DMS53 treated with DMSO at 0.1 percent for 48 hours (cell line): ENCODE results near the gene ALDH3A1.

ENCODE experiments used
- DNase-seq: peaks from one replicate; lab custom pipeline; 2025; ENCODE audit not compliant: unreplicated experiment; lab: John Stamatoyannopoulos, UW

ALDH3A1 gene

GRCh38 chr17:19742495-19742894 lies 5.6 kb downstream of the ALDH3A1 start:
- DNase-seq, result no peak

GRCh38 chr17:19741832-19742457 lies 6.2 kb downstream of the ALDH3A1 start:
- no peak for DNase-seq

GRCh38 chr17:19740933-19741332 lies 7.2 kb downstream of the ALDH3A1 start:
- no peak for DNase-seq

GRCh38 chr17:19739241-19740201 lies 8.6 kb downstream of the ALDH3A1 start:
- no peak for DNase-seq

GRCh38 chr17:19738757-19739156 lies 9.3 kb downstream of the ALDH3A1 start:
- no peak for DNase-seq

DNA sequence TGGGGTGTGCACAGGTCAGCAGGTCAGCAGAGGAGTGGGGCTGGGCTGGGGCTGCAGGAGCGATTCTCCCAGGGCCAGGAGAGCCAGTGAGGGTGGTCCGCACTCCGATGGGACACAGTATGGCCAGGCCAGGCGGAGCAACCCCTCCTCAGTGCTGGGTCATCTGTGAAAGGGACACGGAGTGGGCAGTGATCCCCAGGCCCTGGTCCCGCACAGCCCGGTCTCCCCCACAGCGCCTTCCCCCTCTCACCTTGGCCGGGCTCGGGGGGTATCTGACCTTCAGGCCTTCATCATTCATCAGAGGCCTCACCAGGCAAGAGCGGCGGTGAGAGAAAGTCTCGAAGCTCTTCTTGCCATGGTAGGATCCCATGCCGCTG lies 10.0 kb downstream of the ALDH3A1 start:
- no peak for DNase-seq

DNA sequence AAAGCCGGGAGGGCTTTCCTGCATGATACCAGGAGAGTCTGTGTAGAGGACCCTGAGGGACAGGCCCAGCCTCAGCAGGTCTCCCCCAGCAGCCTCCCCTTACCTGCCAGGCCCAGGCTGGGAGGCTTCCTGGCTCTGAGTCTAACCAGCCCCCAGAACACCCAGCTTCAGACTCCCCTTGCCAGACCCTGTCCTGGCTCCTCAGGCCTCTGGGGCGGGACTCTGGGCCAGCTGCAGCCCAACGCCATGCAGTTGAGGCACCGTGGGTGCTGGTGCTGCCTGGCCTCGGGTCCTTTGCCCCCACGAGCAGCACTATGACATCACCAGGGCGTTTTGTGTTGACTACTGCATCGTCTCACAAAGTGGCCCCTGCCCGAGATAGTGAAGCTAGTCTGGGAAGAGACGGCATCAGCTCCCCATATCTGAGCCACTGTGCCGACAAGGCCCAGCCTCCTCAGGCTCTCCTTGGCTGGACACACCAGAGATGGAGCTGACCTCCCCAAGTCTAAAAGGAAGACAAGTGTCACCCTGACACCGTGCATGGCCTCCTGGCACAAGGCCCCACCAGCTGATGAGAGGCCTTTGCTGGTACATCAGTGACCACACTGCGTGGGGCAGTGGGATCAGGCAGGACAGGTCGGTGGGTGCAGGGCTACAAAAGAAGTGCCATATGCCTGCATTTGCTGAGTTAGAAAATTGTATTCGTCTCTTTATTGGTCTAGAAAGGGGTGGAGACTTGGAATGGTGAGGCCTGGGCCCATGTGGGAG lies 10.6 kb downstream of the ALDH3A1 start:
- DNase-seq, result no peak

DNA sequence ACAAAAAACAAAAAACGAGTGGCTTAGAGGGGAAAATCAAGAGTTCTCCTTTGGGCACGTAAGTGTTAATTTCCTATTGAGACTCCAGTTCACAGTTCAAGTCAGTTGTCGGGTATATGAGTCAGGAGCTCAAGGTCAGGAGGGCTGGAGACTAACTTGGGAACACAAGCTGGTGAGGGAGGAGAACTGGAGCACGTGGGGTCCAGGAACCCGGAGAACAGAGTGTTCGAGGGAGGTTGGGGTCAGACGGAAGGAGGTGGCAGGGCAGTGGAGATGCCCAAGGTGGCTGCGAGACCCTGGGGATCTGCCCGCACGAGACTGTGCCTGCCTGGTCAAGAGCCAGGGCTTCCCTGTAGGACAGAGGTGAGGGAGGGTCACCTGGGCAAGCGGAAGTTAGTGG lies 12.0 kb downstream of the ALDH3A1 start:
- no peak for DNase-seq

DNA sequence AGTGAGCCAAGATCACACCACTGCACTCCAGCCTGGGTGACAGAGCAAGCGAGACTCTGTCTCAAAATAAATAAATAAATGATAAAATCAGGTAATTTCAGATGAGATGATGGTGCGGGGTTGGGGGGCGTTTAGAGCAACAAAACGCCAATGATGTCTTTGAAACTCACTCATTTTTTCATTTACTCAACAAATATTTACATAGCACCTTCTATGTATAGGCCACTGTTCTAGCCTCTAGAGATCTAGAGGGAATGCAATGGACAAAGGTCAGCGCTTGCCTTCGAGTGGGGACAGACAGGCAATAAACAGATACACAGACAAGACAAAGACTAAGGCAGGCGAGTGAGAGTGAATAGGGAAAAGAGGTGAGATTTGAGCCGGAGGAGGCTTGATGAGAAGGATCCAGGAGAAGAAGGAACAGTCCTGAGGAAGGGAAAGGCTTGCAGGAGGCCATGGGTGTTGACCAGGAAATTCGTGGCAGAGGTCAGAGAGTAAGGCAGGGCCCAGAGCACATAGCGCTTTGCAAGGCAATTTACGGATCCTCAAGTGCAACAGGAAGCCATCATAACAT lies 14.1 kb downstream of the ALDH3A1 start:
- DNase-seq, result peak; percentile 44

GRCh38 chr17:19731626-19732025 lies 16.5 kb downstream of the ALDH3A1 start:
- no peak for DNase-seq

- no peak for DNase-seq
These were observed 17.3 kb downstream of the ALDH3A1 start for GRCh38 chr17:19730843-19731242.

DNA sequence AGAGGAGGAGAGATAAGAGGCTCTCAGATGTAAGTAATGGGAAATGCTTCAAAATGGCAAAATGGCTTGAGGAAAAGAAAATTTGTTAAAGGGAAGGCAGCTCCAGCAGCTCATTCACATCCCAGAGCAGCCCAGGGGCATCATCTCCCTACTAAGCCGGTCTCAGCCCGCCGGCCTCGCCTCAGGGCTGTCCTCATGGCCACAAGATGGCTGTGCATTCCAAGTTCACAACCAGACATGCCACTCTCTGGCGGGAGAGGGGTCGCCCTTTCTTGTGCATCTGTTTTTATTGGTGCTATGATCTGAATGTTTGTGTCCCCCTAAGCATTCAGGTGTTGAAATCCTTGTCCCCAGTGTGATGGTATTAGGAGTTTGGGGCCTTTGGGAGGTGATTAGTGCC lies 18.2 kb downstream of the ALDH3A1 start:
- no peak for DNase-seq

DNA sequence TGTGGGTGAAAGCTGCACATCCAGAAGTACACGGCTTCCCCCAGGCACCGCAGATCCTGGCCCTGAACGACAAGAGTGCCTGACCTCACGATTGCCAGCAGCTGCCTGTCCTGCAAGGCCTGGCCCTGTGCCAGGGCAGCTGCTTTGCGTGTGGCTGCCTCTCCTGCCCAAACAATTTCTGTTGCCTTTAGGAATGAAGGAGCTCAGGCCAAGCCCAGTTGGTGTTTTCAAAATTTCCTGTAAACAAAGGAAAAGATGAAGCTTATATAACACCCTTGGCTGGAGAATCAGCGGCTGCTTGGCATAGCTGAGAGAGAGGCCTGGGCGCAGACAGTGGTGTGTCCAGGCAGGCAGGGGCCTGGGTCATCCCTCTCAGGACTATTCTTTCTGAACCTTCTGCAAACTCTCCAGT lies 20.0 kb downstream of the ALDH3A1 start:
- peak; percentile 86 for DNase-seq

- peak; percentile 26 for DNase-seq
These were observed 20.5 kb downstream of the ALDH3A1 start for GRCh38 chr17:19727501-19728078.

DNA sequence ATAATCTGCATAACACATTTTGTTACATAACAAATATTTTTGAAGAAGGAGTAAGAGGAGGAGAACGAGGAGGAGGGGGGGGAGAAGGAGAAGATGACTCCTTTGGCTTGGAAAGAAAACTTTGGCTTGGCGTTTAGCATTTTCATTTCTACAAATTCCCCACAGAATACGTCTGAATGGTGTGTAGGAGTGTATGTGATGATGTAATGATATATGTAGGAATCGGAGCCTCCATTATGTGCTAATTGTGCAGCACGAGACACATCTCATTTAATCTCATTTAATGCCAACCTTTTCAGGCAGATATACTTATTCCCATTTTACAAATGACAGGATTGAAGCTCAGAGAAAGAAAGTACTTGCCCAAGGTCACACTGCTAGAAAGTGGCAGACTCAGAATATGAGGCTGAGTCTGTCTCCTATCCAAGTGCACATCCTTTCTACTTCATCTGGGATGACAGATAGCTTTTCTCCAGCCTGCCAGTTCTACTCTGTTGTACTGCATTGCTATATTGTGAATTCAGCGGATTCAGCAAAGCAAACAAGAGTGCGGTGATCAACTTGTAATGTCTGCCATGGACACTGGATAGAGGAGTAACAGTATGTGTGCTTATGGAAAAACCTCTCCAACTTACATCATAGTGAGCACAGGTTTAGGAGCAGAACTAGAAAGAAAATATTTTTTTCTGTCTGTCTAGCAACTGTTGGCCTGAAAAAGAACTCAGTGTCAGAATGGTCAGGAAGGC lies 21.3 kb downstream of the ALDH3A1 start:
- no peak for DNase-seq

- DNase-seq, result no peak
These were observed 22.6 kb downstream of the ALDH3A1 start for GRCh38 chr17:19725486-19725885.

DNA sequence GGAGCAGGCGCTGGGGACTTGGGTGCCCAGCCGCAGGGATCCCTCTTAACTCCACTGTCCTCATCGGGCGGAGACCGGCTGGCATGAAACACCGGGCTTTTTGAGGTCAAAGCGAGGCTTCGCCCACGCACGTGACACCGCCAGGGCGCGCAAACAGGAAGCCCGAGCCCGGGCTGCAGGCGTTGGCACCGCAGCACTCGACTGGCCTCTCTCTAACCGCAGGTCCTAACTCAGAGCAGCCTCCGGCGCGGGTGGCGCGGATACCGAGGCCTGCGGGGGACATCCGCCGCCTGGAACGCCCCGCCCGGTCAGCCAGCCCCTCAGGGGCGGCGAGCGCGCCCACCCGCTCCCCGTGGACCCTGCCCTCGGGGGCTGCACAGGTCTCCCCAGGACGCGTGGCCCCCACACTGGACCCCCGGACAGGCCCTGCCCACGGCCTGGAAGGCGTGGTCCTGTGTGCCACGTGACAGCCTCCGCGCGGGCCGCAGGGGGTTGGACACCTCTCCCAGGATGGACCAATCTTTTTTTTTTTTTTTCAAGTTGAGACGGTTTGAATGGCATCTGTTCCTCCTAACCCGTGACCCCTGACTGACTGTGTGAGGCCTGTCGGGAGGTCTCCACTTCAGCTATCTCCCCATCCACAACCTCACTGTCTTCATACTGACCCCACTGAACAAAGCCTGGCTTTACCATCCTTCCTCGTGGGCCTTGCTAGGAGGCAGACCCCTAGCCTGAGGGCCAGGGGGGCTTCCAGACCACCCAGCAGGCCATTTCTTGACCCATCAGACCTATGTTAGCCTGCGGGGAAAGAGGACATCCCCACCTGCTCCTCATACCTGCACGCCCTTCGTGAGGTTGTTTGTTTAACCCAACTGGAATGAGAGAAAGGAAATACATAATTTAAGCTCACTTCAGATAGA lies 23.3 kb downstream of the ALDH3A1 start:
- DNase-seq, result peak; percentile 44

DNA sequence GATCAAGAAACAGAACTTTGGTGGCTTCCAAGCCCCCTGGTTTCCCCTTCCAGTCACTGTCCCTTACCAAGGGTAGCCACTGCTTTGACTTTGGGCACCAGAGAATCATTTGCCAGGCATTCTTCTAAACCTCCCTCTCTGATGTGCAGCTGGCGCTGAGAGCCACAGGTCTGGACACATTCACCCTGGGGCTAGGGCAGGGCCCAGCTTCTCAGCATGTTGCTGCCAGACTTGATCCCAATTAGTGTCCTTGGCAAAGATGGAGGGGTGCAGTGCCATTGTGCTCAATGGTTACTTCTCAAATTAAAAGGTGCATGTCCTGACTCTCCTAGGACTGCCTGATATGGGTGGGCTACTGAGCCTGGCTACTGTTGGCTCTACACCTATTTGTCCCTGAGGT lies 24.1 kb downstream of the ALDH3A1 start:
- DNase-seq, result no peak
